Stimulated activated CD8-positive, alpha-beta memory T cell treated with anti-CD3 and anti-CD28 coated beads, Interleukin-2, amount 100 ng/mL, for 48 hours (primary cell): ENCODE results near the gene DPEP1.
"Not testable (repeated sequence)": the region's sequence is repeated elsewhere in the genome, so short reads cannot be mapped to it uniquely, and the experiment has no call there.

Source experiments
- DNase-seq, 2 donors: peaks; one replicate each; pipeline ENCODE4 v3.0.0-alpha.2; 2020; ENCODE audit warnings: low read depth in 2 of 2

DPEP1 gene

DNA sequence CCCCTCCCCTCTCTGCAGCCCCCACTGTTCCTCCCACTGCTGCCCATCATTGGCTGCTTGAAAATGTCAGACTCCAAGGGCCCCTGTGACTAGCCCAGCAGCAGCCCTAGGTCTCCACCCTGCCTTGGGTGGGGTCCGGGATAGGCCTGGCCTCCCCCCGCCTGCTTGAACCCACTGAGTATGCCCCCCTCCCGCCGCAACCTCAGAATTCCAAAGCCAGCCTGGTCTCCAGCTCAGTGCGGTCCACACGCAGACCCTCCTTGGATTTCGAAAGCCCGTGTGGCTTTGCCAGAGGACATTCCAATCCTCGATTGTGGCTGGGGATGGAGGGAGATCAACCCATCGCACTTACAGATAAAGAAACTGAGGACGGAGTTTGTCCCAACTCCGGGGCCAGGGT, 6.4 kb downstream of the DPEP1 start:
- no peak for DNase-seq

DNA sequence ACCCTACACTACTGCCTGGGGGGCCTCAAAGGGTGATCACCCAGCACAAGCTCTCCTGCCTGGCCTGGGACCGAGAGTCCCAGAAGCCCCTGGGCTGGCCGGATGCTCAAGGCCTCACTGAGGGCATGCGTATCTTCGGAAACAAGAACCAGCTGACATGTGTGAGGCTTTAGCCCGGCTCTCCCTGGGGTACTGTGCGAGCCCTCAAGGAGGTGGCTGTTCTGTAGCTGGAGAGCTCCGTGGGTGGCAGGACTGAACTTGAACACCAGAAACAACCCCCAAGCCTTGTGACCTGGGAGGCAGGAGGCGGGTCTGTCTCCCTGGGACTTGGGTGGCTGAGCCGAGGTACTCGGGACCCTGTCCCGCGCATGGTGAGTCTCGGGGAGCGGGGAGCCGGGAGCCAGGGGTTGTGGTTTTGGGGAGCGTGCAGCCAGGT, 7.0 kb downstream of the DPEP1 start:
- no peak for DNase-seq

DNA sequence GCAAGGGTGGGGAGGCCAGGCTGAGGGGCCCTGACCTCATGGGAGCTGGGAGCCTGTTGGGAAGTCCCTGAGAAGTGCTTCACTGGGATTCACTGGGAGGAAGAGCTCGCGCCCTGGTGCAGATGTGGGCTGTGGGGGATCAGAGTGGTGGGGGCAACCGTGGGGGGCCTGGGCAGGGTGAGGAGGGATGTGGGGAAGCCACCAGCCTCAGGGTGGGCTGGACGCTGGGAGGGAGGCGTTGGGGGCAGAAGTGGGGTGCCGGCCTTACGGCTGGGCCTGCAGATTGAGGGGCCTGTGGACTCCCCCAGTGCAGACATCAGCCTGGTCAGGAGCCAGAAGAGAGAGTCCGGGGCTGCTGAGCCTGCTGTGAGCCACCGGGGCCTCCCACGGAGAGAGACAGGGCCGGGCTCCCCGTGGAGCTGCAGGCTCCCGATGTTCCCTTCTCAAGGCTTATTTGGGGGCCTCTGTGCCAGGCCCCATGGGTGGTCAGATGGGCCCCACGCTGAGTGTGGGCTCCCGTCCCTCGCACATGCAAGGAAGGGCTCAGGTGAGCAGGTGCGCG, 7.8 kb downstream of the DPEP1 start:
- DNase-seq, result no peak

DNA sequence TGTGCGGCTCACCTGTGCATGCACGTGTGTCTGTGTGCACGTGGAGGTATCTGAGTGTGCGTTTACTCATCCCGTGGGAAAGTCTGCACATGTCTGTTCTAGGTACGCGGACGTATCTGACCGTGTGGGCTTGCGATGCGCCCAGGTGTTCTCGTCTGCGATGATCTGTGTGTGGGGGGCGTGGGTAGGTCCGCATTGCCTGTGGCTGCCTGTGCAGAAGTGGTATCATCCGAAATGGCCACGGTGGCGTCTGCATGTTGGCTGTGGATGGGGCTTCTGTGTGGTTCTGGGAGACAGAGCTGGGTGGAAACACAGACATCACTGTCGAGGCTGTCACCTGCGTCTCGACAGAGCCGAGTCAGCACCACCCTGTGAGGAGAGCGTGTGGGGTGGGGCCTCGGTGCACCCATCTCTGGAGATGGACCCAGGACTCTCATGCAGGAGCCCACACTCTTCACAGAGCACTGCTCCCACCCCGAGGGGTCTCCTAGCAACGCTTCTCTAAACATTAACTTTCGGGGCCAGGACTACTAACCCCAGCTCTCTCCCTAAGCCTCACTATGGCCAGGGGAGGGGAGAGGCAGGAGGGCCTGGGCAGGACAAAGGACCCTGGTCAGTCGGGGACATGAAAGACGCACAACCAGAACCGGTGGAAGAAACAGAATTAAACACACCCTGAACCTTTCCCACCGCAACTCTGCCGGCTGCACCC, 8.4 kb downstream of the DPEP1 start:
- no peak for DNase-seq

DNA sequence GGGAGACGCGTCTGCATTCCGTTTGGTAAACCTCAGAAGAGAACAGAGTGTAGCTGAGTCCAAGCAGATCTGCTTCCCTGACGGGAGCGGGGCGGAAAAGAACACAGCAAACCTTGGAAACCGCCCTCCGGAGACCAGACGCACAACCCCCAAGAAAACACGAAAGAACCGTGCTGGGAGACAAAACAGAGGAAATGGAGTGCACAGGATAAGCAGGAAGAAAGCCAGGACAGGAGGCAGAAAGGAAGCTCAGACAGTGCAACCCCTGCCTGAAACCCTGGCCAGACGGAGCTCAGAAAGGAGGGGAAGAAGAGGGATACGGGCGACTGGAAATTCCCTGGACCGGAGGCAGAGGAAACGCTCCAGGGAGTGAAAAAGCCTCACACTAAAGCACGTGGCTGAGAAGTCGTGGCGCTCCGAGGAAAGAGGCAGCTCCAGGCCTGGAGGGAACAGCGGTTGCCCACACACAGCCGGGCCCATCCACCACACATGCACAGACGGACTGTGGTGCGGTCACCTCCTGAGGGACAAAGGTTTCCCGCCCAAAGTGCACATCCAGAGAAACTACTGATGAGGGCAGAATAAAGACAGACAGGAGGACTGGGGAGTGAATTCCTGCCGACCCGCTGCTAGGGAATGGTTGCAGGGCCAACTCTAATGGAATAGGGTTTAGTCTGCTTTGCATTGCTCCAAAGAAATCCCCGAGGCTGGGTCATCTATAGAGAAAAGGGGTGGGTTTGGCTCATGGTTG, 10.2 kb downstream of the DPEP1 start:
- DNase-seq, result no peak

DNA sequence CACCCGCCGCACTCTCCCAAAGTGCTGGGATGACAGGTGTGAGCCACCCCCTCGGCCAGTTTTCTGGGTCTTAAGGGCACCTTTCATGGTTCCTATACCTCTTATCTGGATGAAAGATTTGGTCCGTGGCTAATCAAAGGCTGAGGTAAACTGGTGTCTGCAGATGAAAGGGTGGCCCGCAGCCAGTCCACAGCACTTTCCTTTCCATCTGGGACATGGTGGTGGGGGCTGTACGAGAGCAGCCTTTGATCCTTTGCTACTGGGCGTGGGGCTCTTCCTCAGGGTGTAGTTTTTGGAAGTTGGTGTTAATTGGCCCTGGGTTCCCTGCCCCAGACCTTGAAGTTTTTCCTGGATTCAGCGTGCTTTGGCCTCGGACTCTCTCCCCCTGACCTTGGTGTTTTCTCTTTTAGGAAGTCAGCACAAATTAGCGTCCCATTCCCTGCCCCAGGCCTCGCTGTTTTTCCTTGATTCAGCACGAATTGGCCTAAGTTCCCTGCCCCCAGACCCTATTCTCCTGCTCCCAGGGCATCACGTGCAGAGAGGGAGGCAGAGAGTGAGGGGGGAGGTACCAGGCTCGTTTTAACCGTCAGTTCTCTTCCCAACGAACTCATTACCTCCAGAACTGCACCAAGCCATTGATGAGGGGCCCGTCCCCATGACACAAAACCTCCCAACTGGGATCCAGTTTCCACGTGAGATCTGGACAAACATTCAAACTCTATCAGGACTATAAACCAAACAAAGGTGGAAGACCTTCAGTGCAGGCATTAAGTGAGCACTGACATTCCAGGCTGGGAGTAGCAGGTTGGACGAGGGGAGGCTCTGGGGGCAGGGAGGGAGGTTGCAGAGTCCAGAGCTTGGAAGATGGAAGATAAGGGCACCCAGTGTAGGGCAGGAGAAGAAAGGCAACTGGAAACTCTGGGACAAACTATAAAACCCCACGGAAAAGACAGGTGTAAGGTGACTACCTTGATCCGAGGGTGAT, 11.6 kb downstream of the DPEP1 start:
- no peak for DNase-seq

DNA sequence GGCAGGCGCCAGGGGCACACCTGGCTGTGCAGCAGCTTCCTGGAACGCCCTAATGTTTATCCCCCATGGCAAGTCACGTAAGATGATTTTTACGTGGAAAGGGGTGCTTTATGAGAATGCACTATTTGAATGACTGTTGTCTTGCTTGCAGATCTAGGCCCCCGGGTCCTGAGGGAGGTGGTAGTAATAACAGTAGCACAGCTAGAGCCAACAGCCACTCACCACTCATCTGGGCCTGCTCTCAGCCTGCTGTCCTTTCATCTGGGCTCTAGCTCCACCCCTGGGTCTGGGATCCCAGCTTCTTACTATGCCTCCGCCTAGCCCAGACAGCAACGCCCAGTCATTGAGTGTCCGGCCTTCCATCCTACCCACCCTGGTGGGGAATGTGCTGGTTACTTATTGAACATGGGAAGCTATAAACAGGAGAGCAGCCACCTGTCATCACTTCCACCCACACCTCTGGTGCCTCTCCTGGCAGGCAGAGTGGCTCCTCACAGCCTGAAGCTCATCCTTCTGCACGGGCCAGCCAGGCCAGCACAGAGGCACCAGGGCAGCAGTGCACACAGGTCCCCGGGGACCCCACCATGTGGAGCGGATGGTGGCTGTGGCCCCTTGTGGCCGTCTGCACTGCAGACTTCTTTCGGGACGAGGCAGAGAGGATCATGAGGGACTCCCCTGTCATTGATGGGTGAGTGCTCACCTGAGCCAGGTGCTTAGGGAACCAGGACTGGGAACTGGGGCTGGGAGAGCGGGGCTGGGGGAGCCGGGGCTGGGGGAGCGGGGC, 16.6 kb downstream of the DPEP1 start:
- DNase-seq, result no peak

DNA sequence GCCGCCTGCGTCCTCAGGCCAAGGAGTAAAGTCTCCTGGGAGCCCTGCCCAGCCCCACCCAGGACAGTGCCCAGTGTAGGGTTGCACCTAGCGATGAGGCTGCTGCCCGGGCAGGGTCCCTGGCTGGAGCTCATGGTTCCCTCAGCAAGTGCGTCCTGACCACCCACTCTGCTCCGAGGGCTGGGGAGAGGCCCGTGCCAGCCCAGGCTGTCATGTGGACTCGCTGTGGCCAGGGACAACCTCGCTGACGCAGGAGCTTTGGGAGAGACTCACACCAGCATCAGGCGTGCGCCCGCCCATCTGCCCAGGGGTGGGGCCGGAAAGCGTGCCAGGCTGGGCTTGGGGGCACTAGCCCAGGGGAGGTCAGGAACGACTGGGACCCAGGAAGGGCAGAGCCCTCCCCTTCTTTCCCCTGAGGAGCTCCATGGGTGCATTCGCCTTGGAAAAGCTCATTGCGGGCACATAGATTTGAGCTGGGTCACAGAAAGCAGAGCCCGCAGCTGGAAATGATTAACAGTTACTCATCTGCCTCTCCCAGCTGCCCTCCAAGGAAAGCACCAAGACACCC, 19.7 kb downstream of the DPEP1 start:
- no peak for DNase-seq

DNA sequence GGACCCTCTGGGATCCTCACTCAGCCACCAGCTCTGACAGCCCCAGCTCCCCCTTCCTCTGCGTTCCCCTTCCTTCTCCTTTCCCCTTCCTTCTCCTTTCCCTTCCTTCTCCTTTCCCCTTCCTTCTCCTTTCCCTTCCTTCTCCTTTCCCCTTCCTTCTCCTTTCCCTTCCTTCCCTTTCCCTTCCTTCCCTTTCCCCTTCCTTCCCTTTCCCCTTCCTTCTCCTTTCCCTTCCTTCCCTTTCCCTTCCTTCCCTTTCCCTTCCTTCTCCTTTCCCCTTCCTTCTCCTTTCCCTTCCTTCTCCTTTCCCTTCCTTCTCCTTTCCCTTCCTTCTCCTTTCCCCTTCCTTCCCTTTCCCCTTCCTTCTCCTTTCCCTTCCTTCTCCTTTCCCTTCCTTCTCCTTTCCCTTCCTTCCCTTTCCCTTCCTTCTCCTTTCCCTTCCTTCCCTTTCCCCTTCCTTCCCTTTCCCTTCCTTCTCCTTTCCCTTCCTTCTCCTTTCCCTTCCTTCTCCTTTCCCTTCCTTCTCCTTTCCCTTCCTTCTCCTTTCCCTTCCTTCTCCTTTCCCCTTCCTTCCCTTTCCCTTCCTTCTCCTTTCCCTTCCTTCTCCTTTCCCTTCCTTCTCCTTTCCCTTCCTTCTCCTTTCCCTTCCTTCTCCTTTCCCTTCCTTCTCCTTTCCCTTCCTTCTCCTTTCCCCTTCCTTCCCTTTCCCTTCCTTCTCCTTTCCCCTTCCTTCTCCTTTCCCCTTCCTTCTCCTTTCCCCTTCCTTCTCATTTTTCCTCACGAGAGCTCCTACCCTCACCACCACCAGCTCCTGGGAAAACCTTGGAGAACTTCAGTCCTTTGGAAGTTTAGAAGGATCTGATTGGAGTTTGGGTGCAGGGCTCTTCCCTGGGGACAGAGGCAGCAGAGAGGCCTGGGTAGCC, 21.3 kb downstream of the DPEP1 start:
- DNase-seq, result not testable (repeated sequence)

DNA sequence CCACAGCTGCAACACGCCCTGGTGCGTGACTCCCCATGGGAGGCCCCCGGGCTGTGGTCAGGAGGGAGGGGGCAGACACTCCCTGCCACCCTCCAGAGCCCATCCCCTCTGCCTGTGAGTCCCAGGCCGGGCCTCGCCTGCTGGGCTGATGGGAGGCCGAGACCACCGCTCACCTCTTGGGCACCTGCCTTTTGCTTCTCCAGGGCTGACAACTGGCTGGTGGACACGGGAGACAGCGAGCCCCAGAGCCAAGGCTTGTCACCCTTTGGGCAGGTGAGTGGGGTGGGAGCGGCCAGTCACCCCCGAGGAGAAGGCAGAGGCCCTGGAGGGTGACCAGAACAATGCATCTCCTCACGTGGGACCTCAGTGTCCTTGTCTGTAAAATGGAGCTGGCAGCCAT, 23.2 kb downstream of the DPEP1 start:
- no peak for DNase-seq

DNA sequence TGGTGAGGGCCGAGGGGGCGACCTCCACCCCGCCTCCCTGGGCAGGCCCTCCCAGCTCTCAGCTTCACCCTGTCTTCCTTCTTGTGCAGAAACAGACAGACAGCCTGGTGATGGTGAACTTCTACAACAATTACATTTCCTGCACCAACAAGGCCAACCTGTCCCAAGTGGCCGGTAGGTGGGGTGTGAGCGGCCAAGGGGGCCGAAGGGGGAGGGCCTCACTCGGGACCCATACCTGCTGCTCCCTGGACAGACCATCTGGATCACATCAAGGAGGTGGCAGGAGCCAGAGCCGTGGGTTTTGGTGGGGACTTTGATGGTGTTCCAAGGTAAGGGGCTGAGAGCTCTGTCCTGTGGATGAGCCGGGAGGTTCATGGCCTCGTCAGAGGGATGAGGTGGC, 23.9 kb downstream of the DPEP1 start:
- no peak for DNase-seq

DNA sequence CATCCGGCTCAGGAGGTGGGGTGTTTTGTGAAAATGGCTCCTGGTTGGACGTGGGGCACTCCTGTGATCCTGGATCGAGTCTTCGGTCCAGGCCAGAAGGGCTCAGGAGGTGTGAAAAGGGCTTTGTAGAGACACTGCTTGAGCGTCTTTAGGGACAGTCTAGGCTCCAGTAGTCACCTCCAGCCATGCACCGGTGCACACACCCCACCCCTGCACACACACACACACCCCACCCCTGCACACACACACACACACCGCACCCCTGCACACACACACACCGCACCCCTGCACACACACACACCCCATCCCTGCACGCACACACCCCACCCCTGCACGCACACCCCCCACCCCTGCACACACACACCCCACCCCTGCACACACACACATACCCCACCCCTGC, 25.0 kb downstream of the DPEP1 start:
- no peak for DNase-seq

DNA sequence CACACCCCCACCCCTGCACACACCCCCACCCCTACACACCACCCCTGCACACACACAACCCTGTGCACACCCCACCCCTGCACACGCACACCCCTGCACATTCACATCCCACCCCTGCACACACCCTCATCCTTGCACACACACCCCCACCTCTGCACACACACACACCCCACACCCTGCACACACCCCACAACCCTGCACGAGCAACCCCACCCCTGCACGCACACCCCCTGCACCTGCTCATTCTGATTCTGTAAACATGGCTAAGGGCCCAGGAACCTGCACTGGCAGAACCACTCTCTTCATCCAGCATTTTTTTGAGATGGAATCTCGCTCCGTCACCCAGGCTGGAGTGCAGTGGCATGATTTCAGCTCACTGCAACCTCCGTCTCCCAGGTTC, 25.9 kb downstream of the DPEP1 start:
- DNase-seq, result no peak

DNA sequence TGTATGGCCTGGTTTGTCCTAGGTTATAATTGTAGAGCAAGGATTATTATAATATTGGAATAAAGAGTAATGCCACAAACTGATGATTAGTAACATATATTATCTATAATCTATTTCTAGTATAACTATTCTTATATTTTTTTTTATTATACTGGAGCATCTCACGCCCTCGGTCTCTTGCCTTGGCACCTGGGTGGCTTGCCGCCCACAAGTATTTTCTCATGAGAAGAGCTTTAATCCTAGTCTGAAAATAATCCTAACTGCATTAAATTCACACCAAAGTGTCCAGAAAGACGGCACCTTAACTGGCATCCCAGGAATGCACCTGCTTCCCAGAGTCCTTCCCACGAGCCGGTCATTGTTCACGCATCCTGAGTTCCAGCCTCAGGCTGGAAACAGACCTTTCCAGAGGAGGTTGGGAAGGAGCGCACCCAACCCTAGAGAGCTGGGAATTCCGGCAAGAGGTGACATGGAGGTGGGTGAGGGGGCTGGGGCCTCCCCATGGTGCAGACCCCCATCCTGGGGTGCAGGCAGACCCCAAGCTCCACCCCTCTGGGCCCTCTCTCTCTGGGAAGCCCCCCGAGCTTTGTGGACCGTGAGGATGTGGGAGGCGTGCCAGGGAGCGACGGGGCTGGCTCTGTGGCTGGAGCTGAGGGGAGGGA, 28.1 kb downstream of the DPEP1 start:
- DNase-seq, result no peak

DNA sequence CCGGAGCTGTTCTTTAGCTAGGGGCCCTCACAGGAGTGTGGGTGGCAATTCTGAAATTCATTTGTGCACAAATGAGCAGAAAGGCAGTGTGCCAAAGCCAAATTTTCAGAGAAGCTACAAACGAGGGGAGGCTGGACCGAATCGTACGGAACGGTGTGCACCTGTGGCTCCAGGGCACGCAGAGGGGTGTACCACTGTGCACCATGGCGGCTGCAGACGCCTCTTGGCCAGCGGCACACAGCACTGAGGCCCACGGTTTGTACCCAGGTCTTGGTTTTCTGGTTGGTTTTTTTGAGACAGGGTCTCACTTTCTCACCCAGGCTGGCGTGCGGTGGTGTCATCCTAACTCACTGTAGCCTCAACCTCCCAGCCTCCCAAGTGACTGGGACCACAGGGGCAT, 29.1 kb downstream of the DPEP1 start:
- no peak for DNase-seq

DNA sequence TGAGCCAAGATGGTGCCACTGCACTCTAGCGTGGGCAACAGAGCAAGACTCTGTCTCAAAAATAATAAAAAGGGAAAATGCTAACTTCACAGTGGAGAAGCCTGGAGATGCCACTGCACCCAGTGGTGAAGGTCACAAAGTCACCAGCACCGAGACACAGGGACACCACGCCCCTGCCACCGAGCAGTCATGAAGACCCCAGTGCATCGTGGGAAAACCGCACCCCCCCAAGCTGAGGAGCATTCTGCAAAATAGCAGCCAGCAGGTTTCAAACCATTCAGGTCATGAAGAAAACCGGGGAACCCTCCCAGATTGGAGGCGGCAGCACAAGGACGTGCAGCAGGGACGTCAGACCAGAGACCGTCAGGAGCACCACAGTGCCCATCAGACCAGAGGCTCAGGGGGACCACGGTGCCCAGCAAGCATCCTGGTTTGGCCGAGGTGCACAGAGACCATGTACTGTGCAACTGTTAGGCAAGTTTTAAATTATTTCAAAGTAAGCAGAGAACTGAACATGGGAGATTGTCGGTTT, 30.4 kb downstream of the DPEP1 start:
- DNase-seq, result no peak

DNA sequence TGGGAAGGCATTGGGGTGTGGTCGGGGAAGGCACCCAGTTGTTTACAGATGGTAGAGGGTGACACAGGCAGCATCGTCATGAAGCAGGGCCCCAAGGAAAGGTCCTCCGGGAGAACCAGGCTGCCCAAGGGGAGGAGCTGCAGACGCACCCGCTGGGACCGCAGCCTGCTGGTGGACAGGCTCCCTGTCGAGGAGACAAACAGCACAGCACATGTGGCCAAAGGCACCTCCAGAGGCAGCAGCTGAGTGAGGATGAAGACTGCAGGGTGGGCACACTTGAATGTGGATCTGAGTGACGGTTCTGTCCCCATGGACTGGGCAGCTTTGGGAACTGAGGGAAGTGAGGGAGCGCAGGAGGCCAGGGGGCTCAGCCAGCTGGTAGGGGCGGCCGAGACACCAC, 31.7 kb downstream of the DPEP1 start:
- no peak for DNase-seq

DNA sequence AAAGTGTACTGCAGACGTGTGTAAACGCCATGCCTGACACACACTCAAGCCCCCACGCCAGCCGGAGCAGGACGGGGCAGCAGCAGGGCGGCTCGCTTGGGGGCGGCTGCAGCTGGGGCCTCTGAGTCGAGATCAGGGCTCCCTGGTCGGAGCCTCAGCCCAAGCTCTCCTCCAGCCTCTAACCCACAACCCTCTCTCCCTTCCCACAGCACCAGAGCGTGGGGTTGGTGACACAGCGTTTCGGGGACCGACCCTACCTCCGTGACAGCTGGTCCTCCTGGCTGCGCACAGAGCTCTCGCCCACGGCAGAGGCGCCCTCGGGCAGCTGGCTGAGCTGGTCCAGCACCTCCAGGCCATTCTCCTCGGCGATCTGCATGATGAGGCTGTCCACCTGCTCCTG, 32.8 kb downstream of the DPEP1 start:
- no peak for DNase-seq

DNA sequence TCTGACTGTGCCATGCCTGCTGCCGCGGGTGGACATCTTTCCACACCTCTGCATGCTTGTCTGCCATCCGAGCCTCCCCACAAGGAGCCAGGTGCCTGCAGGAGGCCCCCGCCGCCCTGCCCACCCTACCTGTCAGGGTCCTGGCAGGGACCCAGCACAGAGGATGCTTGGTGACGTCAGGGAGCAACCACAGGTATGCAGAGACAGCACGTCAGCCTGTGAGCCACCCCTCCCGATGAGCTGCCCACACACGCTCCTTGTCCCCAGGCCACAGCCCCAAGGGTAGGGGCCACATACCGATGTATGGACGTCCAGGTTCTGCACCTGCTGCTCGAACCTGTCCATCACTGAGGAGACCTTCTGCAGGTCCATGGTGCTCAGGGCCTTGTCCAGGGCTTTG, 33.5 kb downstream of the DPEP1 start:
- no peak for DNase-seq
